GM12878 (cell line): ENCODE data around the gene SUGCT. TPM values are rescaled to one million over a fixed set of nuclear protein-coding genes. Genes with fewer than 3 reads are reported as not detected.

Experiments used
- ATAC-seq: fragments of 200-7000 bp; cut with Tn5 transposase; 3 replicates; pipeline ENCODE4 v1.9.1; 2020; ENCODE audit warnings: mild to moderate bottlenecking, moderate library complexity
- BruUV-seq: library from RNA; stranded (reverse); fragments of 400-500 nt; replicated peaks from 2 replicates; lab custom pipeline; 2021; lab: Mats Ljungman, UMichigan
- CTCF ChIA-PET: fragments of 300-600 bp; sonication (Branson Sonifier 250); formaldehyde crosslinking; extraction: SDS; loops from one replicate; lab custom pipeline; 2021; ENCODE audit warnings: inconsistent platforms; lab: Yijun Ruan, JAX
- POLR2A ChIA-PET: fragments of 350-600 bp; formaldehyde crosslinking; extraction: SDS; loops from one replicate; lab custom pipeline; 2021; ENCODE audit warnings: inconsistent platforms; lab: Charles Lee
- RAD21 ChIA-PET: fragments of 300-600 bp; sonication (Branson Sonifier 250); formaldehyde crosslinking; loops from one replicate; lab custom pipeline; 2023; ENCODE audit warnings: antibody characterized with exemption; ENCODE audit not compliant: unreplicated experiment; lab: Charles Lee
- SMC1A ChIA-PET: fragments of 300-600 bp; sonication (Branson Sonifier 250); formaldehyde crosslinking; loops from one replicate; lab custom pipeline; 2023; ENCODE audit not compliant: unreplicated experiment, uncharacterized antibody; lab: Charles Lee
- DNase-seq: peaks from one replicate; pipeline ENCODE4 v3.0.0-alpha.2; 2011; ENCODE audit warnings: low read depth, low spot score
- FAIRE-seq: peaks from 3 replicates; lab custom pipeline; 2011; peaks lifted over from hg19 to GRCh38; lab: Jason Lieb, UNC
- H2AFZ ChIP-seq: 2 replicates; pipeline ENCODE4 v1.6.0; 2011; ENCODE audit warnings: low read depth, low read length, control low read depth; ENCODE audit not compliant: control insufficient read depth
- H3K27ac ChIP-seq: 2 replicates; pipeline ENCODE4 v1.5.1; 2011; ENCODE audit warnings: control low read depth; ENCODE audit not compliant: control insufficient read depth, insufficient read depth
- H3K27me3 ChIP-seq, 2 experiments: replicated peaks in 1 of 2; 2 replicates each; pipeline versions ENCODE4 v1.6.0 to v1.6.1; 2011; ENCODE audit warnings: low read length in 1 of 2; ENCODE audit not compliant: control insufficient read depth in 2 of 2, insufficient read depth in 2 of 2
- H3K36me3 ChIP-seq, 2 experiments: 2 replicates each; pipeline ENCODE4 v1.5.1; 2011; ENCODE audit warnings: low read length in 1 of 2; ENCODE audit not compliant: control insufficient read depth in 2 of 2, insufficient read depth in 2 of 2
- H3K4me1 ChIP-seq: 2 replicates; pipeline ENCODE4 v1.6.1; 2011; ENCODE audit warnings: mild to moderate bottlenecking, low read length, moderate library complexity, mixed read lengths; ENCODE audit not compliant: control insufficient read depth, insufficient read depth
- H3K4me2 ChIP-seq: 2 replicates; pipeline ENCODE4 v1.6.0; 2011; ENCODE audit warnings: control low read depth; ENCODE audit not compliant: control insufficient read depth, insufficient read depth
- H3K4me3 ChIP-seq: fragments of 200-600 bp; sonication (generic); 2 replicates; pipeline ENCODE4 v1.5.1; 2016
- H3K79me2 ChIP-seq: 2 replicates; pipeline ENCODE4 v1.6.0; 2011; ENCODE audit warnings: low read length; ENCODE audit not compliant: control insufficient read depth, insufficient read depth
- H3K9ac ChIP-seq: 2 replicates; pipeline ENCODE4 v1.8.0; 2011; ENCODE audit warnings: low read length, control low read depth, mixed read lengths; ENCODE audit not compliant: control insufficient read depth, insufficient read depth
- H3K9me3 ChIP-seq: replicated peaks from 3 replicates; pipeline ENCODE4 v1.5.1; 2011; ENCODE audit warnings: mild to moderate bottlenecking, low read length; ENCODE audit not compliant: control insufficient read depth, insufficient read depth
- H4K20me1 ChIP-seq: 2 replicates; pipeline ENCODE4 v1.6.0; 2011; ENCODE audit not compliant: control insufficient read depth, insufficient read depth
- EED ChIP-seq: sonication (generic); IDR thresholded peaks from 2 replicates; pipeline ENCODE4 v1.6.1; 2016; ENCODE audit warnings: antibody characterized with exemption, low read depth
- EP300 ChIP-seq, 2 experiments: fragments of 150-350 bp in 1 of 2; IDR thresholded peaks; 2 replicates each; pipeline ENCODE4 v1.6.1; 2011 to 2012; ENCODE audit warnings: low read depth in 2 of 2, low read length in 2 of 2, borderline replicate concordance in 1 of 2, improper control_type of control experiment in 1 of 2, inconsistent platforms in 1 of 2; ENCODE audit not compliant: control insufficient read depth in 1 of 2
- EZH2 ChIP-seq: IDR thresholded peaks from 2 replicates; pipeline ENCODE4 v1.6.1; 2012; ENCODE audit warnings: low read depth, mild to moderate bottlenecking, control low read depth, inconsistent platforms, low read length, borderline replicate concordance; ENCODE audit not compliant: control insufficient read depth
- HDAC6 ChIP-seq: fragments of 200-600 bp; sonication (generic); IDR thresholded peaks from one replicate; pipeline ENCODE4 v1.8.0; 2017; ENCODE audit warnings: antibody characterized with exemption; ENCODE audit not compliant: unreplicated experiment
- IKZF2 ChIP-seq, 2 experiments: fragments of 450-650 bp; IDR thresholded peaks; 2 replicates each; pipeline ENCODE4 v1.6.1; 2017; ENCODE audit warnings: mild to moderate bottlenecking in 2 of 2, moderate library complexity in 2 of 2
- IRF4 ChIP-seq: IDR thresholded peaks from 2 replicates; pipeline ENCODE4 v1.6.1; 2011; ENCODE audit warnings: low read depth, low read length
- LARP7 ChIP-seq: fragments of 450-650 bp; IDR thresholded peaks from 2 replicates; pipeline ENCODE4 v1.6.1; 2017; ENCODE audit warnings: mild to moderate bottlenecking
- PAX5 ChIP-seq: IDR thresholded peaks from 2 replicates; pipeline ENCODE4 v1.6.1; 2011; ENCODE audit warnings: low read depth, low read length, borderline replicate concordance
- RBBP5 ChIP-seq: fragments of 200-600 bp; sonication (generic); conservative IDR thresholded peaks from 2 replicates; pipeline ENCODE4 v1.6.1; 2016
- SIX5 ChIP-seq: IDR thresholded peaks from 2 replicates; pipeline ENCODE4 v1.6.1; 2011; ENCODE audit warnings: mild to moderate bottlenecking, low read depth, low read length, moderate library complexity; ENCODE audit not compliant: severe bottlenecking
- SUPT20H ChIP-seq: IDR thresholded peaks from 2 replicates; pipeline ENCODE4 v1.6.1; 2011; ENCODE audit warnings: low read depth, mild to moderate bottlenecking, low read length, moderate library complexity, borderline replicate concordance; ENCODE audit not compliant: control insufficient read depth
- ZNF24 ChIP-seq: fragments of 450-650 bp; IDR thresholded peaks from 2 replicates; pipeline ENCODE4 v1.6.1; 2017; ENCODE audit warnings: antibody characterized with exemption, mild to moderate bottlenecking
- WGBS: methylation state at CpG from one replicate; pipeline ENCODE4 v1.1.6; 2016; ENCODE audit warnings: low lambda C conversion rate; ENCODE audit not compliant: insufficient replicate concordance, insufficient coverage; ENCODE audit errors: missing lambda C conversion rate; 5-methylcytosine and 5-hydroxymethylcytosine counted together
- in situ Hi-C: fragments of 300-500 bp; cut with MboI; formaldehyde crosslinking; loops from 9 replicates; pipeline ENCODE4 v1.14.3; 2018; ENCODE audit warnings: mixed read lengths
- intact Hi-C: fragments of 100-400 bp; cut with micrococcal nuclease; formaldehyde crosslinking; loops from one replicate; pipeline ENCODE4 v1.14.2; 2022; ENCODE audit not compliant: unreplicated experiment
- polyA plus RNA-seq, 11 experiments: library from polyadenylated mRNA; depleted of rRNA in 4 of 11; unstranded in 6 of 11; stranded (reverse) in 5 of 11; fragments of >200 nt; fragmentation: Nextera tagmentation in 4 of 11; fragmentation: Illumina TruSeq in 1 of 11; extraction: Ambion mirVana in 4 of 11; extraction: Trizol in 1 of 11; gene quantifications; 1 replicate in 1 of 11; 2 replicates in 10 of 11; pipeline versions ENCODE4 v1.2.1 to v1.2.3, GENCODE V29; 2011 to 2016; ENCODE audit warnings: inconsistent platforms in 2 of 11, missing spikeins in 2 of 11, low read depth in 1 of 11
- total RNA-seq, 4 experiments: library from RNA; depleted of rRNA in 3 of 4; stranded (reverse); fragments of >200 nt in 3 of 4; fragmentation: Illumina TruSeq in 1 of 4; extraction: Trizol in 1 of 4; gene quantifications; 2 replicates each; pipeline versions ENCODE4 v1.2.1 to v1.2.3, GENCODE V29; 2013 to 2021

The SUGCT gene
- total and polyA plus RNA-seq, 10 of the 15 experiments (the other 5 are each of a cell fraction or from before 2014, with no cell fraction given): 0.08 to 1.2 (median 0.67) TPM; not detected in 1

DNA sequence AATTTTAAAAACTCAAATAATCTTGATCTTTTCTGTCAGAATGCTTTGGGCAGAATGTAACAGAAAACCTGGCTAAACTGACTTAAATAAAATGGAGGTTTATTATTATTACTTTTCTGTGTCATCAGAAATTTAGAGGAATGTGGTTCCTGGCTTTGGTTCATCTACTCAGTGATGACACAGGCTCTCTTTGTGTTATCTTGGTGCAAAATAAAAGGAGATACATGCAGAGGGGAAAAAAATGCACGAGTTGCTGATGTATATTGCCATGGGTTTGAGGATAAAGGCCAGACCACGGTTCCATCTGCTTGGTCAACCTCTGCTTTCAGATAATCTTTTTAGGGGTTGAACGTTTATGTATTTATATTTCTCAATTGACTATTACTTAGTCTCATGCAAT is 181.4 kb downstream of the SUGCT start:
- RAD21 ChIA-PET: interaction anchor here (0.7 to 1.2 kb wide), 2 partner anchors 15 to 145 kb away, joined by 3 read pairs; no protein-coding TSS in a partner anchor
- POLR2A ChIA-PET: no interaction called here
- Histone ChIP-seq H4K20me1 (no peaks in the 10 kb centered on the region), H2AFZ (no peak overlapping the region), H3K79me2 (no peaks in the 10 kb centered on the region), H3K27ac (no peak overlapping the region), H3K4me2 (no peak overlapping the region), H3K9me3 (no peaks in the 10 kb centered on the region), H3K27me3 (no peaks in the 10 kb centered on the region), H3K4me3 (no peak overlapping the region), H3K4me1 (0 out of 2 replicates have a peak, but pooled peaks cover under 1% of the 10 kb centered on the region), H3K9ac (no peak overlapping the region), H3K36me3 (no peaks in the 10 kb centered on the region)
- 3% methylated on average over 3 of the region's 3 CpGs for WGBS
- intact Hi-C loops: no loop called here
- DNase-seq: no peak
- in situ Hi-C loops: no loop called here
- SMC1A ChIA-PET: no interaction called here
- TF ChIP-seq SUPT20H: no peak
- no peak for TF ChIP-seq RBBP5
- no peak for TF ChIP-seq SIX5
- no peak for TF ChIP-seq IRF4
- no peak for TF ChIP-seq EZH2
- TF ChIP-seq EED: no peak
- no peak for TF ChIP-seq PAX5
- TF ChIP-seq EP300 (IDR thresholded peaks at IDR 0.05; ENCODE audit: borderline replicate concordance in 1 of 2, control insufficient read depth in 1 of 2, low read depth in 2 of 2, low read length in 2 of 2): no peak
- no peak for TF ChIP-seq HDAC6
- no peak for TF ChIP-seq LARP7
- TF ChIP-seq ZNF24: no peak
- no peak for TF ChIP-seq IKZF2 (IDR thresholded peaks at IDR 0.05)
- no peak for FAIRE-seq
- CTCF ChIA-PET: no interaction called here
- no peak for ATAC-seq
- BruUV-seq: no TSS peak
